Anterior cingulate cortex (tissue), 58 donors: ENCODE results near the gene EEF1AKMT2.

Source experiments
- DNase-seq, 58 donors: peaks; one replicate each; lab custom pipeline; 2025; lab: John Stamatoyannopoulos, UW

Gene EEF1AKMT2

GRCh38 chr10:124739119-124739921 is 52.4 kb downstream of the EEF1AKMT2 start:
- no peak for DNase-seq

GRCh38 chr10:124738441-124738840 is 53.2 kb downstream of the EEF1AKMT2 start:
- DNase-seq: no peak

- no peak for DNase-seq
Observed at GRCh38 chr10:124737708-124738107, 54.0 kb downstream of the EEF1AKMT2 start.

- DNase-seq: no peak
Observed at GRCh38 chr10:124737221-124737620, 54.5 kb downstream of the EEF1AKMT2 start.

GRCh38 chr10:124736491-124737136 is 55.1 kb downstream of the EEF1AKMT2 start:
- peak in 49 of 58 donors; percentile 17 to 90 (median 75) for DNase-seq

GRCh38 chr10:124735491-124736286 is 56.0 kb downstream of the EEF1AKMT2 start:
- DNase-seq: no peak

GRCh38 chr10:124734311-124735166 is 57.1 kb downstream of the EEF1AKMT2 start:
- DNase-seq: no peak

GRCh38 chr10:124733571-124734245 is 58.0 kb downstream of the EEF1AKMT2 start:
- no peak for DNase-seq

GRCh38 chr10:124732931-124733570 is 58.6 kb downstream of the EEF1AKMT2 start:
- peak in 10 of 58 donors; percentile 21 to 63 (median 36) for DNase-seq

GRCh38 chr10:124731551-124731950 is 60.1 kb downstream of the EEF1AKMT2 start:
- no peak for DNase-seq

- no peak for DNase-seq
Observed at GRCh38 chr10:124730790-124731189, 60.9 kb downstream of the EEF1AKMT2 start.

- DNase-seq: peak in 1 of 58 donors; percentile 62
Observed at GRCh38 chr10:124728830-124729661, 62.6 kb downstream of the EEF1AKMT2 start.

- peak in 27 of 58 donors; percentile 32 to 87 (median 65) for DNase-seq
Observed at GRCh38 chr10:124728071-124728829, 63.4 kb downstream of the EEF1AKMT2 start.

GRCh38 chr10:124727361-124727960 is 64.2 kb downstream of the EEF1AKMT2 start:
- no peak for DNase-seq

- DNase-seq: no peak
Observed at GRCh38 chr10:124725791-124726190, 65.9 kb downstream of the EEF1AKMT2 start.

- DNase-seq: no peak
Observed at GRCh38 chr10:124725171-124725631, 66.5 kb downstream of the EEF1AKMT2 start.
